Heart right ventricle (tissue), 16 donors: ENCODE measurements around the gene NMUR1. TPM values are rescaled to one million over a fixed set of nuclear protein-coding genes. Genes with fewer than 3 reads are reported as not detected.

Experiments
- ATAC-seq, 8 donors: fragments of 200-7000 bp; cut with Tn5 transposase; one replicate each; pipeline ENCODE4 v1.9.1; 2020; ENCODE audit warnings: mild to moderate bottlenecking in 8 of 8, moderate library complexity in 8 of 8, moderate number of reproducible peaks in 1 of 8
- DNase-seq, 2 donors: peaks; one replicate each; pipeline ENCODE4 v3.0.0-alpha.2; 2020
- H3K27ac ChIP-seq, 10 donors: fragments of 200-600 bp; sonication (generic) in 2 of 10; one replicate each; pipeline versions ENCODE4 v1.5.0 to v1.8.0; 2020 to 2022; ENCODE audit warnings: mild to moderate bottlenecking in 3 of 10
- H3K27me3 ChIP-seq, 7 donors: fragments of 200-600 bp; one replicate each; pipeline ENCODE4 v1.8.0; 2021 to 2022; ENCODE audit warnings: mild to moderate bottlenecking in 2 of 7
- H3K36me3 ChIP-seq, 9 donors: fragments of 200-600 bp; sonication (generic) in 1 of 9; one replicate each; pipeline versions ENCODE4 v1.5.0 to v1.8.0; 2020 to 2022; ENCODE audit warnings: mild to moderate bottlenecking in 2 of 9
- H3K4me1 ChIP-seq, 9 donors: fragments of 200-600 bp; sonication (generic) in 1 of 9; one replicate each; pipeline versions ENCODE4 v1.5.0 to v1.8.0; 2020 to 2022; ENCODE audit warnings: mild to moderate bottlenecking in 4 of 9
- H3K4me3 ChIP-seq, 10 donors: fragments of 200-600 bp; sonication (generic) in 2 of 10; one replicate each; pipeline versions ENCODE4 v1.5.0 to v1.8.0; 2020 to 2022; ENCODE audit warnings: mild to moderate bottlenecking in 7 of 10, moderate library complexity in 2 of 10
- H3K9me3 ChIP-seq, 11 donors: fragments of 200-600 bp in 10 of 11; sonication (generic) in 2 of 11; one replicate each; pipeline versions ENCODE4 v1.5.0 to v1.8.0; 2013 to 2022; ENCODE audit warnings: mild to moderate bottlenecking in 2 of 11, control low read depth in 1 of 11, moderate library complexity in 1 of 11
- CTCF ChIP-seq, 9 donors: fragments of 200-600 bp; sonication (generic) in 2 of 9; IDR thresholded peaks; one replicate each; pipeline versions ENCODE4 v1.5.0 to v1.8.0; 2021 to 2022; ENCODE audit warnings: antibody characterized with exemption in 9 of 9, mild to moderate bottlenecking in 5 of 9, moderate library complexity in 1 of 9
- WGBS, 2 donors: extraction: QIAGEN DNeasy Blood & Tissue Kit; methylation state at CpG; one replicate each; pipeline ENCODE4 v1.1.7; 2013; ENCODE audit warnings: inconsistent platforms in 1 of 2; 5-methylcytosine and 5-hydroxymethylcytosine counted together
- intact Hi-C, 10 donors: fragments of 100-400 bp; cut with DNase I; formaldehyde crosslinking; loops; one replicate each; pipeline versions ENCODE4 v1.11.1 to v1.14.2; 2022
- polyA plus RNA-seq, 2 donors: library from polyadenylated mRNA; stranded (reverse); fragments of 200-250 nt; gene quantifications; one replicate each; pipeline ENCODE4 v1.2.3, GENCODE V29; 2013
- total RNA-seq, 10 donors: library from RNA; stranded (reverse); fragmentation: NEBNext Ultra II Directional in 3 of 10; extraction: Animal tissue kit (Norgen Biotek cat#: 25700) in 3 of 10; gene quantifications; one replicate each; pipeline versions ENCODE4 v1.2.1 to v1.2.4, GENCODE V29; 2021 to 2023
- donor health status: Arrhythmogenic right ventricular cardiomyopathy.
- donor health status: ischemic (EF 13 %, LVEDD 7.1; RV severe dilation, severe dysfunction).
- donor health status: healthy with polysubstance abuse.
- donor health status: DM: no; HTN: yes; CAD: no.
- donor health status: DM: no; HTN: no; CAD: no.
- donor health status: ischemic (EF 25% LVEDD 6.9; RV normal size, moderate dysfunction).
- donor health status: ischemic (EF 25% LVEDD 5.7; RV mildly dilated, moderate dysfunction).
- donor health status: healthy.
- donor health status: DM: yes; HTN: yes; CAD: no.
- donor health status: Ischemic cardiomyopathy.
- donor health status: ischemic (EF 35%, LVEDD 5.7; RV mildly dilated, moderate dysfunction).
- donor health status: nonischemic (EF 11% LVEDD 7.7; RV severe dilation, severe dysfunction).
- donor health status: DM: yes; HTN: yes; CAD: no.
- donor health status: PGD.
- donor health status: ischemic (EF 29% LVEDD 5.4; RV normal size, mild dysfunction).
- donor health status: nonischemic (EF 23%, LVEDD 6.1; RV moderate dilation, normal function).

NMUR1 gene
- total and polyA plus RNA-seq, 12 donors = 0.10 to 0.82 (median 0.35) TPM; not detected in 1

- DNase-seq (no peak), ATAC-seq (no peak)
- no peak overlapping the region for H3K27ac ChIP-seq
- H3K4me3 ChIP-seq = no peak overlapping the region
- TF ChIP-seq CTCF (IDR thresholded peaks at IDR 0.05) = no peak
- H3K4me1 ChIP-seq = peaks cover 0 to 16% (median 0%) of the 10 kb centered on the region in 9 donors
- intact Hi-C loops = loop anchor here in 4 of 10 donors (5.0 kb wide), 2 partner anchors 36 to 81 kb away; no protein-coding TSS in a partner anchor
- no peaks in the 10 kb centered on the region for H3K9me3 ChIP-seq
- H3K27me3 ChIP-seq = peaks cover 0 to 8% (median 0%) of the 10 kb centered on the region in 7 donors
- no peaks in the 10 kb centered on the region for H3K36me3 ChIP-seq
- 77 to 87% methylated on average over 3 of the region's 3 CpGs for WGBS, 2 donors
Observed at GRCh38 chr2:231521443-231521842, 8.8 kb downstream of the NMUR1 start.

- no peak for TF ChIP-seq CTCF (IDR thresholded peaks at IDR 0.05)
- 46 to 48% methylated on average over 4 of the region's 4 CpGs for WGBS, 2 donors
- DNase-seq (no peak), ATAC-seq (no peak)
- Histone ChIP-seq H3K27ac (no peak overlapping the region), H3K27me3 (peaks cover 0 to 8% (median 0%) of the 10 kb centered on the region in 7 donors), H3K4me1 (peaks cover 0 to 17% (median under 1%) of the 10 kb centered on the region in 9 donors), H3K4me3 (no peak overlapping the region), H3K9me3 (no peaks in the 10 kb centered on the region), H3K36me3 (no peaks in the 10 kb centered on the region)
- intact Hi-C loops = loop anchor here (2.0 to 10.0 kb wide), 7 partner anchors 37 to 205 kb away; no protein-coding TSS in a partner anchor
Observed at GRCh38 chr2:231519975-231520555, 10.2 kb downstream of the NMUR1 start.

- intact Hi-C loops = loop anchor here in 8 of 10 donors (2.0 to 10.0 kb wide), 7 partner anchors 38 to 206 kb away; no protein-coding TSS in a partner anchor
- Histone ChIP-seq H3K4me1 (peaks cover 0 to 21% (median 7%) of the 10 kb centered on the region in 9 donors), H3K4me3 (no peak overlapping the region), H3K9me3 (no peaks in the 10 kb centered on the region), H3K27me3 (peaks cover 0 to 8% (median 0%) of the 10 kb centered on the region in 7 donors), H3K27ac (no peak overlapping the region), H3K36me3 (no peaks in the 10 kb centered on the region)
- ATAC-seq (no peak), DNase-seq (no peak)
- WGBS, 2 donors = 81 to 86% methylated on average over 5 of the region's 5 CpGs
- TF ChIP-seq CTCF (IDR thresholded peaks at IDR 0.05) = no peak
Observed at GRCh38 chr2:231518771-231519170, 11.5 kb downstream of the NMUR1 start.

- H3K36me3 ChIP-seq = no peaks in the 10 kb centered on the region
- 92 to 97% methylated on average over 4 of the region's 4 CpGs for WGBS, 2 donors
- no peak for TF ChIP-seq CTCF (IDR thresholded peaks at IDR 0.05)
- DNase-seq = no peak
- no peak for ATAC-seq
- peaks cover 0 to 1% (median 0%) of the 10 kb centered on the region in 7 donors for H3K27me3 ChIP-seq
- no peak overlapping the region for H3K27ac ChIP-seq
- H3K4me3 ChIP-seq = no peak overlapping the region
- H3K9me3 ChIP-seq = no peaks in the 10 kb centered on the region
- peaks cover 0 to 33% (median 12%) of the 10 kb centered on the region in 9 donors for H3K4me1 ChIP-seq
- intact Hi-C loops = loop anchor here in 8 of 10 donors (1.0 to 10.0 kb wide), 7 partner anchors 41 to 209 kb away; no protein-coding TSS in a partner anchor
Observed at GRCh38 chr2:231515603-231516002, 14.6 kb downstream of the NMUR1 start.
